Esophagus muscularis mucosa (tissue), 3 donors: ENCODE data around the gene FUT4.

Experiments
- EP300 ChIP-seq: sonication (generic); formaldehyde crosslinking; IDR thresholded peaks from one replicate; pipeline ENCODE4 v1.6.1; 2017; ENCODE audit warnings: antibody characterized with exemption
- TF ChIP-seq, protein P1 (sequence below), 3 experiments: fragments of 200-600 bp in 2 of 3; fragments of 450-650 bp in 1 of 3; sonication (generic) in 2 of 3; IDR thresholded peaks; one replicate each; pipeline ENCODE4 v1.5.1; 2017 to 2019; ENCODE audit warnings: antibody characterized with exemption in 3 of 3, mild to moderate bottlenecking in 2 of 3, moderate library complexity in 1 of 3

GRCh38 chr11:94524341-94524740, 19.4 kb upstream of the FUT4 start:
- TF ChIP-seq, protein P1, sequence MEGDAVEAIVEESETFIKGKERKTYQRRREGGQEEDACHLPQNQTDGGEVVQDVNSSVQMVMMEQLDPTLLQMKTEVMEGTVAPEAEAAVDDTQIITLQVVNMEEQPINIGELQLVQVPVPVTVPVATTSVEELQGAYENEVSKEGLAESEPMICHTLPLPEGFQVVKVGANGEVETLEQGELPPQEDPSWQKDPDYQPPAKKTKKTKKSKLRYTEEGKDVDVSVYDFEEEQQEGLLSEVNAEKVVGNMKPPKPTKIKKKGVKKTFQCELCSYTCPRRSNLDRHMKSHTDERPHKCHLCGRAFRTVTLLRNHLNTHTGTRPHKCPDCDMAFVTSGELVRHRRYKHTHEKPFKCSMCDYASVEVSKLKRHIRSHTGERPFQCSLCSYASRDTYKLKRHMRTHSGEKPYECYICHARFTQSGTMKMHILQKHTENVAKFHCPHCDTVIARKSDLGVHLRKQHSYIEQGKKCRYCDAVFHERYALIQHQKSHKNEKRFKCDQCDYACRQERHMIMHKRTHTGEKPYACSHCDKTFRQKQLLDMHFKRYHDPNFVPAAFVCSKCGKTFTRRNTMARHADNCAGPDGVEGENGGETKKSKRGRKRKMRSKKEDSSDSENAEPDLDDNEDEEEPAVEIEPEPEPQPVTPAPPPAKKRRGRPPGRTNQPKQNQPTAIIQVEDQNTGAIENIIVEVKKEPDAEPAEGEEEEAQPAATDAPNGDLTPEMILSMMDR (IDR thresholded peaks at IDR 0.05): no peak
- no peak for TF ChIP-seq EP300
